Measurements from ENCODE around the gene TRA2B. TPM values are rescaled to one million over a fixed set of nuclear protein-coding genes. Genes with fewer than 3 reads are reported as not detected.
"Not testable (repeated sequence)": the region's sequence is repeated elsewhere in the genome, so short reads cannot be mapped to it uniquely, and the experiment has no call there.

The TRA2B gene
- total RNA-seq, 2 donors from 2014 or later, result 84.5 to 98.2 TPM

DNA sequence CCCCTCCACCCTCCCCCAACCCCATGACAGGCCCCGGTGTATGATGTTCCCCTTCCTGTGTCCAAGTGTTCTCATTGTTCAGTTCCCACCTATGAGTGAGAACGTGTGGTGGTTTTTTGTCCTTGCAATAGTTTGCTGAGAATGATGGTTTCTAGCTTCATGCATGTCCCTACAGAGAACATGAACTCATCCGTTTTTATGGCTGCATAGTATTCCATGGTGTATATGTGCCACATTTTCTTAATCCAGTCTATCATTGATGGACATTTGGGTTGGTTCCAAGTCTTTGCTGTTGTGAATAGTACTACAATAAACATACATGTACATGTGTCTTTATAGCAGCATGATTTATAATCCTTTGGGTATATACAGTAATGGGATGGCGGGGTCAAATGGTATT lies 27.9 kb downstream of the TRA2B start:
- DNase-seq (ENCODE audit: low spot score); intact Hi-C loops (cut with DNase I): not testable (repeated sequence)

DNA sequence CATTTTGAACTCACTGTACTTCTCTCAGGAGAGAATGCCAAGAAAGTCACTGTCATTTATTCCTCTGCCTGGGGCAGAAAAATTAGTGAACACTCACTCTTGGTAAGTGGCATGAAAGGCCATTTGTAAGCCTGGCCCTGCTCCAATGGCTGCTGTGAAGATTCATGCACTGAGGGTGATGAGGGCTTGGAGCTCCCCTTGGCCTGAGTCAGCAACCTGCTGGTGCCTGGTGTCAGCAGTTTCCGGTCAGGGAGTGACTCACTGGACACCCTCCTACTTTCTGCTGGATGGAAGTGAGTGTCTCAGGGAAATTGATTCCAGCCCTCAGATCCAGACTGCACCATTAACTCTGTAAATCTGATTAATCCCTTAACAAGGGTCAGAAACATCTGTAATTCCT lies 37.6 kb downstream of the TRA2B start:
- intact Hi-C loops (cut with DNase I), result no loop called here
- no peak for DNase-seq (ENCODE audit: low spot score)

- intact Hi-C loops (cut with DNase I), result no loop called here
- DNase-seq (ENCODE audit: low spot score), result no peak
Observed at GRCh38 chr3:185896636-185897035, 41.2 kb downstream of the TRA2B start.

GRCh38 chr3:185887066-185887465 lies 50.7 kb downstream of the TRA2B start:
- DNase-seq (ENCODE audit: low spot score), result no peak
- intact Hi-C loops (cut with DNase I), result no loop called here

GRCh38 chr3:185884641-185885040 lies 53.2 kb downstream of the TRA2B start:
- DNase-seq (ENCODE audit: low spot score), result no peak
- intact Hi-C loops (cut with DNase I), result no loop called here

DNA sequence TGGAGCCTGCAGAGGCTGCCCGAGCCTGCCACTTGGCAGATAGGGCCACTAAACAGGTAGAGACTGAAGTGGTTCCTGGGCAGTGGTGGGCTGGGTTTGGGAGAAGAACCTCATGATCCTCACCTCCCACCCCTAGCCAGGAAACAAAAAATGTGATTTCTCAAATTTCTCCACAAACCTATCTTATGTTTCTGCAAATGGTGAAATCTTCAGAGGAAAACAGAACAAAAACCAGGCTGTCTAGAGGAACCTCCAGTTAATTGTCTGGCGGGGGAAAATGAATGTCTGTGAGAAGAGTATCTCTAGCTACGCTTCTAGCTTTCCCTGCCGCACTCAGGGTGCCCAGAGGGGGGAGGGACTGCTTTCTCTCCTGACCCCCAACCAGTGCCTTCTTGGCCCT lies 55.9 kb downstream of the TRA2B start:
- DNase-seq (ENCODE audit: low spot score), result no peak
- intact Hi-C loops (cut with DNase I), result no loop called here

GRCh38 chr3:185880600-185880999 lies 57.2 kb downstream of the TRA2B start:
- intact Hi-C loops (cut with DNase I), result no loop called here
- DNase-seq (ENCODE audit: low spot score), result no peak

DNA sequence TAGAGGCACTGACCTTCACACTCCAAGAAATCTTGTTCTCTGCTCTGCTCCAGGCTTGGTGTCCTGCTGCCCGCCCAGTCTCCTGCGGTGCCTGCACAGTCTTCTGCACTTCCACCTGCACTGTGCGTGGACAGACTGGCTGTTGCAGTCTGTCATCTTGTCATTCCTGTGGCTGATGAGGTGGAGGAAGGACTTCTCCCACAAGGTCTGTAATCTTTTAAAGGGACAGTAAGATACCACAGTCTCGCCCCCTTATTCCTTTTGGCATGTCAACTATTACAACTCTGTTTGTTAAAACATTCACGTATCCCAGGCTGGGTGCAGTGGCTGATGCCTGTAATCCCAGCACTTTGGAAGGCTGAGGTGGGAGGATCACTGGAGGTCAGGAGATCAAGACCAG lies 58.9 kb downstream of the TRA2B start:
- no peak for DNase-seq (ENCODE audit: low spot score)
- intact Hi-C loops (cut with DNase I), result no loop called here

GRCh38 chr3:185874119-185874518 lies 63.7 kb downstream of the TRA2B start:
- DNase-seq (ENCODE audit: low spot score), result no peak
- intact Hi-C loops (cut with DNase I), result no loop called here

GRCh38 chr3:185867650-185868049 lies 70.2 kb downstream of the TRA2B start:
- intact Hi-C loops (cut with DNase I), result no loop called here

DNA sequence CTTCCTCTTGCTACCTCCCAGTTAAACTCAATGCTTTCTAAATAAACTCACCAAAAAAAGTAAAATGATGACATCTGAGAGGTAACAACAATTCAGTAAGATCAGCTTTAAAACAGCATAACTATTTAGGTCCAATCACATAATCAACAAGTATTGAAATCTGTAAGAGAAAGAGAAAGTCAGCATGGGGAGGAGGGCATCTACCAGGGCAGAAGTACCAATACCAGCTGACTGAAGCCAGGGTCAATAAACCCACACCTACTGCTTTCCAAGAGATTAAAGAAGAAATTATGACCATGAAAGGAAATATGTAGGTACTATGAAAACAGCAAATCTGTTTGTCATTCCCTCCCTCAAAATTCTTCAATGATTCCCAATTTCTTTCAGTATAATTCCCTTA lies 70.8 kb downstream of the TRA2B start:
- intact Hi-C loops (cut with DNase I), result no loop called here
- DNase-seq (ENCODE audit: low spot score), result no peak

More at GRCh38 chr3:185867650-185868049, 70.2 kb downstream of the TRA2B start:
- no peak for DNase-seq (ENCODE audit: low spot score)

DNA sequence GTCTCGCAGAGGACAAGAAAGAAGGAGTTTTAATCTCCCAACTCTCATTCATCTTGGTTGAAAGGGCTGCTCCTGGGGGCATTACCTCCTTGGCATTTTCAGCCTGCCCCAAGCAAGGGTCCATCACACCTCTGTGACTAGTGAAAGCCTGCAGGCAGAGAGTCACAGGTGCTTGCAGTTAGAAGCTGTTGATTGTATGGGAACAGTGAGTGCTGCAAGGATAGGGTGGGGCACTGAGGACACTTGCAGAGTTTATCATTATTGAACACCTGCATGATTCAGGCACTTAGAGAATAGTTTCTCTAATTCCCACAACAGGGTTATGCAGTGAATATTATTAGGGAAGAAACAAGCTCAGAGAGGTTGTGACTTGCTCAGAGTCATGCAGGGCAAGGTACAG lies 71.3 kb downstream of the TRA2B start:
- DNase-seq (ENCODE audit: low spot score), result no peak
- intact Hi-C loops (cut with DNase I), result no loop called here

Other genes starting within 250 kb of the TRA2B start
- 1 to 10 TPM; 4.1 to 4.2 TPM for gene IGF2BP2, start 113.0 kb downstream of the TRA2B start, total RNA-seq
- gene ETV5, start 171.1 kb upstream of the TRA2B start, total RNA-seq, result 10 to 100 TPM; 15.1 to 26.0 TPM